OCI-LY1 (cell line): Measurements from ENCODE around the gene AGMO.

ENCODE experiments used
- H2AFZ ChIP-seq: fragments of 200-600 bp; sonication (generic), shearing (Covaris generic); 2 replicates; pipeline ENCODE4 v1.6.0; 2014; ENCODE audit warnings: antibody characterized with exemption, mild to moderate bottlenecking, low read length
- H3F3A ChIP-seq: fragments of 200-600 bp; sonication (generic), shearing (Covaris generic); 2 replicates; pipeline ENCODE4 v1.6.0; 2014; ENCODE audit warnings: mild to moderate bottlenecking, antibody characterized with exemption, low read length, moderate library complexity; ENCODE audit not compliant: insufficient read depth
- H3K27ac ChIP-seq: fragments of 200-600 bp; sonication (generic); 2 replicates; pipeline ENCODE4 v1.5.1; 2014; ENCODE audit warnings: low read length, mixed run types, mild to moderate bottlenecking, low read depth; ENCODE audit not compliant: poor library complexity, severe bottlenecking
- H3K27me3 ChIP-seq: fragments of 200-600 bp; sonication (generic); 2 replicates; pipeline ENCODE4 v1.6.0; 2014; ENCODE audit warnings: antibody characterized with exemption, mild to moderate bottlenecking, low read length, moderate library complexity; ENCODE audit not compliant: insufficient read depth
- H3K36me3 ChIP-seq: fragments of 200-600 bp; sonication (generic); 2 replicates; pipeline ENCODE4 v1.6.1; 2014; ENCODE audit warnings: mild to moderate bottlenecking, antibody characterized with exemption, low read length, moderate library complexity, mixed read lengths; ENCODE audit not compliant: insufficient read depth
- H3K4me1 ChIP-seq: fragments of 200-600 bp; sonication (generic); 2 replicates; pipeline ENCODE4 v1.5.1; 2014; ENCODE audit warnings: mild to moderate bottlenecking, low read length, moderate library complexity; ENCODE audit not compliant: insufficient read depth, severe bottlenecking
- H3K4me2 ChIP-seq: fragments of 200-600 bp; sonication (generic), shearing (Covaris generic); 2 replicates; pipeline ENCODE4 v1.6.1; 2014; ENCODE audit warnings: low read length
- H3K4me3 ChIP-seq: fragments of 200-600 bp; sonication (generic); 2 replicates; pipeline ENCODE4 v1.5.1; 2014; ENCODE audit warnings: low read length, low read depth, mild to moderate bottlenecking, mixed read lengths; ENCODE audit not compliant: poor library complexity, severe bottlenecking
- H3K79me2 ChIP-seq: fragments of 200-600 bp; shearing (Covaris generic); 2 replicates; pipeline ENCODE4 v1.6.1; 2016; ENCODE audit warnings: mixed run types, low read length, mixed read lengths; ENCODE audit not compliant: insufficient read depth
- H3K9ac ChIP-seq: fragments of 200-600 bp; sonication (generic), shearing (Covaris generic); 2 replicates; pipeline ENCODE4 v1.6.1; 2014; ENCODE audit warnings: mild to moderate bottlenecking, low read length, mixed read lengths
- H3K9me2 ChIP-seq: fragments of 200-600 bp; sonication (generic), shearing (Covaris generic); 2 replicates; pipeline ENCODE4 v1.6.1; 2014; ENCODE audit warnings: low read depth, mild to moderate bottlenecking, low read length, mixed read lengths
- H3K9me3 ChIP-seq: fragments of 200-600 bp; shearing (Covaris generic); 2 replicates; pipeline ENCODE4 v1.6.1; 2014; ENCODE audit warnings: low read length, mixed read lengths
- H4K20me1 ChIP-seq: fragments of 200-600 bp; sonication (generic), shearing (Covaris generic); 2 replicates; pipeline ENCODE4 v1.6.0; 2016; ENCODE audit warnings: mild to moderate bottlenecking, low read length; ENCODE audit not compliant: insufficient read depth
- CTCF ChIP-seq: fragments of 200-600 bp; sonication (generic), shearing (Covaris generic); IDR thresholded peaks from 2 replicates; pipeline ENCODE4 v1.5.1; 2017; ENCODE audit warnings: mild to moderate bottlenecking, antibody characterized with exemption, low read length, moderate library complexity, mixed read lengths
- EZH2 ChIP-seq: fragments of 200-600 bp; sonication (generic), shearing (Covaris generic); IDR thresholded peaks from 2 replicates; pipeline ENCODE4 v1.8.0; 2017; ENCODE audit warnings: borderline replicate concordance, mixed run types, mild to moderate bottlenecking, antibody characterized with exemption, low read length, moderate library complexity, mixed read lengths

Gene AGMO

GRCh38 chr7:15411019-15411418, 150.8 kb downstream of the AGMO start:
- no peaks in the 10 kb centered on the region; the same call in 1 of the 2 replicates for H3K9me2 ChIP-seq
- TF ChIP-seq EZH2 = no peak
- no peak for TF ChIP-seq CTCF
- no peaks in the 10 kb centered on the region for H3K79me2 ChIP-seq
- no peaks in the 10 kb centered on the region for H3K27me3 ChIP-seq
- no peak overlapping the region for H3K4me3 ChIP-seq
- no peak overlapping the region for H3K9ac ChIP-seq
- H3K27ac ChIP-seq = no peak overlapping the region
- H3K9me3 ChIP-seq = no peaks in the 10 kb centered on the region
- no peaks in the 10 kb centered on the region for H3F3A ChIP-seq
- no peaks in the 10 kb centered on the region for H4K20me1 ChIP-seq
- no peaks in the 10 kb centered on the region for H3K36me3 ChIP-seq
- no peaks in the 10 kb centered on the region for H3K4me1 ChIP-seq
- H2AFZ ChIP-seq = no peak overlapping the region
- H3K4me2 ChIP-seq = no peak overlapping the region

DNA sequence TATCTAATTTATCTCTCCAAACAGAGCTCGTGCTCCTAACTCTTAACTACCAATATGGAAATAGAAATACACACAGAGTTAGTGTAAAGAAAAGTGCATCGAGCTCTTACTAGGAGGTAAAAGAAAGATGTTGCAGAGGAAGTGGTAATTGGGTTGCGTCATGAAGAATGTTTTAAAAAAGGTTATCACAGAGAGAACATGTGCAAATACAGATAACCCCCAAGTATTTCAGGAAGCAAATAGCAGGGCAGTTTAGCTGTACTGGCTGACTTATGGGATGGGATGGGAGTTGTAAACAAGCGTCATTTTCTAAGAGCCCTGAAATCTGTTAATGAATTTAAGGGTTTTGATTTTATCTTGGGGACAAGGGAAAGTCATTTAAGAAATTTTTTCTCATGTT, 153.9 kb downstream of the AGMO start:
- no peak overlapping the region for H3K4me3 ChIP-seq
- H2AFZ ChIP-seq = no peak overlapping the region
- H3K9me3 ChIP-seq = no peaks in the 10 kb centered on the region
- H3K9me2 ChIP-seq = no peaks in the 10 kb centered on the region; the same call in 1 of the 2 replicates
- no peak overlapping the region for H3K9ac ChIP-seq
- H3K27ac ChIP-seq = no peak overlapping the region
- no peaks in the 10 kb centered on the region for H4K20me1 ChIP-seq
- no peaks in the 10 kb centered on the region for H3F3A ChIP-seq
- H3K4me2 ChIP-seq = no peak overlapping the region
- no peaks in the 10 kb centered on the region for H3K27me3 ChIP-seq
- H3K79me2 ChIP-seq = no peaks in the 10 kb centered on the region
- no peaks in the 10 kb centered on the region for H3K36me3 ChIP-seq
- TF ChIP-seq EZH2 (no peak), CTCF (no peak)
- H3K4me1 ChIP-seq = no peaks in the 10 kb centered on the region

GRCh38 chr7:15403751-15404150, 158.1 kb downstream of the AGMO start:
- Histone ChIP-seq H3K9me2 (no peaks in the 10 kb centered on the region; the same call in 1 of the 2 replicates), H3K27ac (no peak overlapping the region), H3K79me2 (no peaks in the 10 kb centered on the region), H3K4me1 (no peaks in the 10 kb centered on the region), H3K27me3 (no peaks in the 10 kb centered on the region), H2AFZ (no peak overlapping the region), H3K4me3 (no peak overlapping the region), H3F3A (no peaks in the 10 kb centered on the region), H3K4me2 (no peak overlapping the region), H3K9me3 (no peaks in the 10 kb centered on the region), H3K36me3 (no peaks in the 10 kb centered on the region), H3K9ac (no peak overlapping the region), H4K20me1 (no peaks in the 10 kb centered on the region)
- no peak for TF ChIP-seq CTCF
- no peak for TF ChIP-seq EZH2
